Activated B cell treated with CpG ODN at 0.5 μM for 24 hours (primary cell): ENCODE results near the gene FGFR4. TPM values are rescaled to one million over a fixed set of nuclear protein-coding genes. Genes with fewer than 3 reads are reported as not detected.
A peak's percentile ranks its signal among the peaks of the same experiment; 100 is the strongest.

ENCODE experiments used
- ATAC-seq: fragments of 200-7000 bp; cut with Tn5 transposase; one replicate; pipeline ENCODE4 v1.10.0; 2021; ENCODE audit warnings: low read depth, mild to moderate bottlenecking, moderate library complexity
- CTCF ChIA-PET: fragments of 350-600 bp; sonication (Branson Sonifier 250); formaldehyde crosslinking; loops from one replicate; lab custom pipeline; 2021; ENCODE audit warnings: antibody characterized with exemption; lab: Charles Lee
- POLR2A ChIA-PET: fragments of 350-600 bp; sonication (Branson Sonifier 250); formaldehyde crosslinking; loops from one replicate; lab custom pipeline; 2021; ENCODE audit warnings: antibody characterized with exemption; lab: Charles Lee
- DNase-seq: peaks from one replicate; pipeline ENCODE4 v3.0.0; 2022
- H3K27ac Mint-ChIP-seq: one replicate; pipeline ENCODE4 v1.8.0; 2020; ENCODE audit warnings: mixed read lengths
- H3K27me3 Mint-ChIP-seq: one replicate; pipeline ENCODE4 v1.8.0; 2021; ENCODE audit warnings: mixed read lengths
- H3K36me3 Mint-ChIP-seq: one replicate; pipeline ENCODE4 v1.8.0; 2021; ENCODE audit warnings: low read depth, mixed read lengths
- H3K4me1 Mint-ChIP-seq: one replicate; pipeline ENCODE4 v1.8.0; 2021; ENCODE audit warnings: mixed read lengths
- H3K4me3 Mint-ChIP-seq: one replicate; pipeline ENCODE4 v1.8.0; 2020; ENCODE audit warnings: mild to moderate bottlenecking, mixed read lengths
- H3K9me3 Mint-ChIP-seq: one replicate; pipeline ENCODE4 v1.8.0; 2020; ENCODE audit warnings: mixed read lengths
- CTCF ChIP-seq: fragments of 200-600 bp; IDR thresholded peaks from one replicate; pipeline ENCODE4 v1.8.0; 2022; ENCODE audit warnings: antibody characterized with exemption, mild to moderate bottlenecking
- intact Hi-C: fragments of 100-400 bp; cut with micrococcal nuclease; formaldehyde crosslinking; loops from one replicate; pipeline ENCODE4 v1.15.1; 2024
- total RNA-seq: library from RNA; stranded (reverse); gene quantifications from 2 replicates; pipeline ENCODE4 v1.2.3, GENCODE V29; 2022

FGFR4 gene
- total RNA-seq, 1 donor from 2014 or later: 1.5 TPM

GRCh38 chr5:177083357-177083756, 3.4 kb upstream of the FGFR4 start:
- H3K4me3 Mint-ChIP-seq: no peak overlapping the region
- no peak for TF ChIP-seq CTCF
- peaks cover 6% of the 10 kb centered on the region for H3K27me3 Mint-ChIP-seq
- peaks cover 4% of the 10 kb centered on the region for H3K36me3 Mint-ChIP-seq
- H3K9me3 Mint-ChIP-seq: no peaks in the 10 kb centered on the region
- DNase-seq: no peak
- ATAC-seq: no peak
- intact Hi-C loops: no loop called here
- POLR2A ChIA-PET: no interaction called here
- no peak overlapping the region for H3K27ac Mint-ChIP-seq
- H3K4me1 Mint-ChIP-seq: peaks cover 19% of the 10 kb centered on the region
- CTCF ChIA-PET: interaction anchor here (1.1 to 1.4 kb wide), 2 partner anchors 11 to 13 kb away, joined by 3 to 6 read pairs; no protein-coding TSS in a partner anchor

DNA sequence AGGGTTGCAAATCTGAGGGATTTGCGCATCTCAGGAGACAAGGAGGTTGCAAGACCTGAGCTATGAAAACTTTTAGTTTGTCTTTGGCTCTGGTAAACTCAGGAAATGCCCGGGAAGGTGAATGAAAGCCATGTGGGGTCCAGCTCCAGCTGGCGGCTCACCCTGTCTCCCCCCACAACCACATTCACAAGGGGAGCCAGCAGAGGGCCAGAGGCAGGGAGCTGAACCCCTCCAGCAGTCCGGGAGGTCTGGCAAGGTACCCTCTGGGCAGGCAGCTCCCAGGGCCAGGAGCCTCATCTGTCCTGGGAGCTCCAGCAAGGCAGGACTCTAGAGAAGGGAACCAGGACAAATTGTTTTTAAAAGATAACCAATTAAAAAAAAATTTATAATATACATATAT, 2.5 kb upstream of the FGFR4 start:
- Mint-ChIP-seq H3K9me3 (no peaks in the 10 kb centered on the region), H3K4me1 (peaks cover 19% of the 10 kb centered on the region), H3K27me3 (peaks cover 6% of the 10 kb centered on the region), H3K27ac (no peak overlapping the region), H3K36me3 (peaks cover 4% of the 10 kb centered on the region), H3K4me3 (no peak overlapping the region)
- no peak for DNase-seq
- ChIA-PET CTCF (interaction anchor here (1.4 kb wide), 1 partner anchor 12 kb away, joined by 6 read pairs; no protein-coding TSS in a partner anchor), POLR2A (interaction anchor here (1.2 kb wide), 1 partner anchor 13 kb away, joined by 4 read pairs; no protein-coding TSS in a partner anchor)
- ATAC-seq: no peak
- no peak for TF ChIP-seq CTCF
- intact Hi-C loops: no loop called here

- H3K27ac Mint-ChIP-seq: peak overlapping the region; percentile 65
- peaks cover 6% of the 10 kb centered on the region for H3K27me3 Mint-ChIP-seq
- intact Hi-C loops: loop anchor here (1.0 to 5.0 kb wide), 2 partner anchors 15 to 79 kb away; partner anchors contain the start of gene UIMC1
- H3K9me3 Mint-ChIP-seq: no peaks in the 10 kb centered on the region
- DNase-seq (no peak), ATAC-seq (no peak)
- peaks cover 19% of the 10 kb centered on the region for H3K4me1 Mint-ChIP-seq
- no peak for TF ChIP-seq CTCF
- CTCF ChIA-PET: interaction anchor here (1.0 to 2.9 kb wide), 4 partner anchors 15 to 223 kb away, joined by 3 to 15 read pairs (median 8); no protein-coding TSS in a partner anchor
- peak overlapping the region; percentile 70 for H3K4me3 Mint-ChIP-seq
- no peaks in the 10 kb centered on the region for H3K36me3 Mint-ChIP-seq
- POLR2A ChIA-PET: interaction anchor here (0.5 to 1.8 kb wide), 4 partner anchors 14 to 58 kb away, joined by 3 to 6 read pairs (median 4); partner anchors contain the start of gene NSD1
These were observed 596 bp upstream of the FGFR4 start for GRCh38 chr5:177085985-177086653.

DNA sequence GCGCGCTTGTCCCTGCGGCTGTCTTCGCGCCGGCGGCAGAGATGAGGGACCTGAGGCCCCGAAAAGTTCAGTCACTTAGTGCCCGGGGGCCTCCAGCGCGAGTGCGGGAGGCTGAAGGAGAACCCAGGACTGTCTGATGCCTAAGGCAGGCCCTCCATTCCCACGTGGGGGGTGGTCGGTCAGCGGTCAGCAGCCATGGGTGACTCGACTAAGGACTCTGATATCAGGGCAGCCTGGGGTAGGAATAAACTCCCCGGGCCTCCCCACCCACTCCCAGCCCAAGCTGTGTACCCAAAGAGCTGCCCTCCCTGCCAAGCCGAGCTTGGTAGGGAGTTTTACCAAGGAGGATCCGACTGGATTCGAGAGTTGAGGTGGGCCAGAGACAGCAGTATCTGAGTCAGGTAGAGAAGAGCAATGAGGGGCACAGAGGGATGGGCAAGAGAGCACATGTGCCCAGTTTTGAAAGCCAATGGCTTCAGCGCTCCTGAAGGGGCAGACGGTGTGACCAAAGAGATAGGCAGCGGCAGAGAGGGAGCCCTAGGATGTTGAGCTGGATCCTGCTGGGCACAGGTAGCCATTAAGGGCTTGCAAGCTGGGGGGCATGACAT, 787 bp downstream of the FGFR4 start:
- ATAC-seq: no peak
- DNase-seq: no peak
- peaks cover 19% of the 10 kb centered on the region for H3K4me1 Mint-ChIP-seq
- peaks cover 6% of the 10 kb centered on the region for H3K27me3 Mint-ChIP-seq
- H3K9me3 Mint-ChIP-seq: no peaks in the 10 kb centered on the region
- TF ChIP-seq CTCF: no peak
- no peaks in the 10 kb centered on the region for H3K36me3 Mint-ChIP-seq
- H3K27ac Mint-ChIP-seq: no peak overlapping the region
- ChIA-PET CTCF (interaction anchor here (1.0 to 2.9 kb wide), 4 partner anchors 24 to 222 kb away, joined by 3 to 15 read pairs (median 3); no protein-coding TSS in a partner anchor), POLR2A (interaction anchor here (0.6 kb wide), 1 partner anchor 367 kb away, joined by 3 read pairs; no protein-coding TSS in a partner anchor)
- peak overlapping the region; percentile 50 for H3K4me3 Mint-ChIP-seq
- intact Hi-C loops: loop anchor here (1.0 to 5.0 kb wide), 2 partner anchors 25 to 80 kb away; partner anchors contain the start of gene UIMC1

DNA sequence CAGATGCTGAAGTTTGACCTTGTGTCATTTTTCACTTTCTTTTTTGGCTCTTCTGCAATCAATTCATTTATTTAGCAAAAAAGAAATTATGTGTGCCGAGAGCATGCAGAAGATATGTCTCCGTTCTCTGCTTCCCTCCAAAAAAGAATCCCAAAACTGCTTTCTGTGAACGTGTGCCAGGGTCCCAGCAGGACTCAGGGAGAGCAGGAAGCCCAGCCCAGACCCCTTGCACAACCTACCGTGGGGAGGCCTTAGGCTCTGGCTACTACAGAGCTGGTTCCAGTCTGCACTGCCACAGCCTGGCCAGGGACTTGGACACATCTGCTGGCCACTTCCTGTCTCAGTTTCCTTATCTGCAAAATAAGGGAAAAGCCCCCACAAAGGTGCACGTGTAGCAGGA, 2.4 kb downstream of the FGFR4 start:
- no peak for TF ChIP-seq CTCF
- Mint-ChIP-seq H3K27ac (no peak overlapping the region), H3K36me3 (no peaks in the 10 kb centered on the region), H3K4me1 (peaks cover 19% of the 10 kb centered on the region), H3K27me3 (peaks cover 3% of the 10 kb centered on the region), H3K4me3 (no peak overlapping the region), H3K9me3 (no peaks in the 10 kb centered on the region)
- ChIA-PET POLR2A (no interaction called here), CTCF (interaction anchor here (0.8 to 1.0 kb wide), 2 partner anchors 16 to 17 kb away, joined by 3 to 4 read pairs; no protein-coding TSS in a partner anchor)
- DNase-seq (no peak), ATAC-seq (no peak)
- intact Hi-C loops: loop anchor here (5.0 kb wide), 1 partner anchor 82 kb away; the partner anchor contains the start of gene UIMC1
